HG03097 (cell line): ENCODE results near the gene VPS52.
A peak's percentile ranks its signal among the peaks of the same experiment; 100 is the strongest.

ENCODE experiments used
- ATAC-seq: cut with Tn5 transposase; IDR thresholded peaks from one replicate; pipeline ENCODE4 v1.9.1; 2021; ENCODE audit not compliant: unreplicated experiment, low FRiP score

The VPS52 gene, protein sequence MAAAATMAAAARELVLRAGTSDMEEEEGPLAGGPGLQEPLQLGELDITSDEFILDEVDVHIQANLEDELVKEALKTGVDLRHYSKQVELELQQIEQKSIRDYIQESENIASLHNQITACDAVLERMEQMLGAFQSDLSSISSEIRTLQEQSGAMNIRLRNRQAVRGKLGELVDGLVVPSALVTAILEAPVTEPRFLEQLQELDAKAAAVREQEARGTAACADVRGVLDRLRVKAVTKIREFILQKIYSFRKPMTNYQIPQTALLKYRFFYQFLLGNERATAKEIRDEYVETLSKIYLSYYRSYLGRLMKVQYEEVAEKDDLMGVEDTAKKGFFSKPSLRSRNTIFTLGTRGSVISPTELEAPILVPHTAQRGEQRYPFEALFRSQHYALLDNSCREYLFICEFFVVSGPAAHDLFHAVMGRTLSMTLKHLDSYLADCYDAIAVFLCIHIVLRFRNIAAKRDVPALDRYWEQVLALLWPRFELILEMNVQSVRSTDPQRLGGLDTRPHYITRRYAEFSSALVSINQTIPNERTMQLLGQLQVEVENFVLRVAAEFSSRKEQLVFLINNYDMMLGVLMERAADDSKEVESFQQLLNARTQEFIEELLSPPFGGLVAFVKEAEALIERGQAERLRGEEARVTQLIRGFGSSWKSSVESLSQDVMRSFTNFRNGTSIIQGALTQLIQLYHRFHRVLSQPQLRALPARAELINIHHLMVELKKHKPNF

DNA sequence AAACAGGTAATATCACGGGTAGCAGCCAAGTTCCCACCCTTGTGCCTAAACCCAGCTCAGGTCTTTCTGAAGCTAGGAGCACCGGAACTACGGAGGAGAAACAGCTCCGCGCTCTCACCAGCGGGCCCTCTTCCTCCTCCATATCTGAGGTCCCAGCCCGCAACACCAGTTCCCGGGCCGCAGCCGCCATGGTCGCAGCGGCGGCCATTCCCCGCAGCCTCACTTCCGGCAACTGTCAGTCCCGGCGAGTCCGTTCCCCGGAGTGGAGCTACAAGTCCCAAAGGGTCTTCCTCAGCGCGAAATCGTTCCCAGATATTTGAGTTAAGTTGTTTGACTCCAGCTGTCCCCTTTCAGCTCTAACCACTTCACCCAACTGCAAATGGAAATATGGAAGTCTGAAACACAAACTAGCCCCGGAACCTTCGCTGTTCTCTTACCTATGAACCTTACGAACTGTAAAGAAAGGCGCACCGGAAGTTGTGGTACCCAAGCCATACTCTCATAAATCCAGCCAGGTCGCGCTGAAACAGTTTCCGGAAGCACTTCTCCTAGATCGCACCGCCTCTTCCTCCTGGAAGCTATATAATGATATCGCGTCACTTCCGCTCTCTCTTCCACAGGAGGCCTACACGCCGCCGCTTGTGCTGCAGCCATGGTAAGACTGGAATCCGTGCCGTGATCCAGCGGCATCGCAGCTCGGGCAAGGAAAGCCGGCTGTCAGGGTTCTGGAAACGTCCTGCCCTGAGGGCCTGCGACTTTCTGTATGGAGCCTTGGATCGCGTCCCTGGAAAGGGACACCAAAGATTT, at the start of gene VPS52, which contains the start of gene RPS18:
VPS52 (minus strand) TSS at position 409 of the 807 bp plus-strand sequence; CDS start at position 208, 201 bp downstream.
RPS18 (plus strand) TSS at position 608 of the 807 bp plus-strand sequence; CDS start at position 653, 45 bp downstream.
- ATAC-seq = peak; percentile 79

DNA sequence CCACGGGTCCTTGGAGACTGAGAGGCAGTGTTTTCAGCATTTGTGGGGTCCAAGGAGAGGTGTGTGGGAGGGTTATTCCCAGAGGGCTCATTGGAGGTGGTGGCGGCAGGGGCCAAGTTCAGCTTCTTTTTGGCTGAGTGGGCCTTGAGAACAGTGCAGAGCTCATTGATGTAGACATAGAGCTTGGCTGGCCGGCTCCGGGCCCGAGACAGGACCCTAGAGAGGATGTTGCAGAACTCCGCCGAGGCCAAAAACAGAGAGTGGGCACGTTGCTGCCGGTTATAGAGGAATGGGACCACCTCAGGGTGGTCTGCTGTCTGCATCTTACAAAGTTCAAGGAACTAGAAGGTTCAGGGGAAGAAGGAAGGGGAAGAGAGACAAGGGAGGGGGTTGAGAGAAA, 49.6 kb upstream of the VPS52 start:
- no peak for ATAC-seq

DNA sequence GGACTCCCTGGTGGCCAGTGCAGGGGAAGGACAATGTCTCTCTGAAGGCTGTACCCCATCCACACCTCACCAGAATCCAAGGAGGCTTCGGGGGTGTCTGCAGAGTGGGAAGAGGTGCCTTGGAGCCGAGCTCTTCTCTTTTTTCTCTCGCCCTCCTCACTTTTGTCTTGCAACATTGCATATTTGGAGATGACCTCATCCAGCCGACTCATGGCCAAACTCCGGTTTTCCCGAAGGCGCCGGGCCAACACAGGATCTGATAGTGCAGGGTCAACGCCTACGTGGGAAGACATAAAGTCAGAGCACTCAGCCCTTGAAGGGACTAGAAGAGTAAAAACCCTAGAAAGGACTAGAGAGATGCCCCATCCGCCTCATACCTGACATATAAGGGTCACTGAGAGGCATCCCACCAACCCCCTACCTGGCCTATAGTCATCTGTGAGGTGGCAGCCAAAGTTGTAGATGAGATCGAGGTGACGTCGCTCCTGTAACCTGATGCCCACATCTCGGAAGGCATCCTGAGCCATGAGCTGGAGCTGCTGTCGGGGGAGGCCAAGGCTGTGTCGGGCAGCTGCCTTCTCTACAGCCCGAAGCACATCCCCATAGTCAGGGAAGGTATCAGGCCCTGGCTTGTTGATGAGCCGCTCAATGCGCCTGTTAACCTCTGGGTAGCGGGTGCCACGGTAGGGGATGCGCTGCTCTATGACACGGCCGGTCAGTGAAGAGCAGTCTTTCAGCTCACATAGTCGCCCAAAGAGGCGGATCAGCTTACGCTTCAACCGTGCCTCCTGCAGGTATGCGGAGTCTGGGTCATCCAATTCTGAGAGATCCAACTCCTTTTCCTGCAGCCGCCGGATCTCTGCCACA, 48.9 kb upstream of the VPS52 start:
- ATAC-seq = no peak

DNA sequence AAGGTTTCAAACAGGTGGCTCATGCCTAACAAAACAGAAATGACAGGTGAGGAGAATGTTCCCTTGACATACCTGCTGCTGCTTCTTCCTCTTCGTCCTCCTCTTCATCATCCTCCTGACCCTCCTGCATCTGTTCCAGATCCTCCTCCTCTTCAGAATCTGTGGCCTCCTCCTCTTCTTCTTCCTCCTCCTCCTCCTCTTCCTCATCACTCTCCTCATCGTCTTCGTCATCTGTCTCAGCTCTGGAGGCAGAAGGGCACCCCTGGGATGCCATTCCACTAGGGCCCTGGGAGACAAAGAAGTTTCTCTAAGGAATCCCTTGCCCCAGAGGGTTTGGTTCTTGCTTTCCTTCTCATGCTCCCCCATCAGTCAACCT, 48.3 kb upstream of the VPS52 start:
- ATAC-seq = no peak

GRCh38 chr6:33318426-33319073, 46.9 kb upstream of the VPS52 start:
- ATAC-seq = no peak

GRCh38 chr6:33317669-33318425, 46.2 kb upstream of the VPS52 start, which contains the start of gene ZBTB22:
ZBTB22 (minus strand) TSS chr6:33317744; CDS start chr6:33316916, 828 bp downstream.
- peak; percentile 40 for ATAC-seq

DNA sequence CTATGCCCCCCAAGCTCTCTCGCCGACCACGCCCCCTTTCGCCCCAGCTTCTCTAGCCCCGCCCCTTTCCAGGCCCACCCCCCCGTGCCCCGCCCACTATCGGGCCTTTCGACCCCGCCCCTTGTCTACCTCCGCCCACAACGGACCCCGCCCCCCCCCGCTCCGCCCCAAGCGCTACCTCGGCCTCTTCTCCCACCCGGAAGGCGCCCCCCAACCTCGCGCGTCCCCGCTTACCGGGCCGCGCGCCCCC, 45.7 kb upstream of the VPS52 start:
- ATAC-seq = no peak

GRCh38 chr6:33316603-33317418, 45.1 kb upstream of the VPS52 start:
- no peak for ATAC-seq

- no peak for ATAC-seq
Measured at GRCh38 chr6:33315793-33316602, 44.3 kb upstream of the VPS52 start.

DNA sequence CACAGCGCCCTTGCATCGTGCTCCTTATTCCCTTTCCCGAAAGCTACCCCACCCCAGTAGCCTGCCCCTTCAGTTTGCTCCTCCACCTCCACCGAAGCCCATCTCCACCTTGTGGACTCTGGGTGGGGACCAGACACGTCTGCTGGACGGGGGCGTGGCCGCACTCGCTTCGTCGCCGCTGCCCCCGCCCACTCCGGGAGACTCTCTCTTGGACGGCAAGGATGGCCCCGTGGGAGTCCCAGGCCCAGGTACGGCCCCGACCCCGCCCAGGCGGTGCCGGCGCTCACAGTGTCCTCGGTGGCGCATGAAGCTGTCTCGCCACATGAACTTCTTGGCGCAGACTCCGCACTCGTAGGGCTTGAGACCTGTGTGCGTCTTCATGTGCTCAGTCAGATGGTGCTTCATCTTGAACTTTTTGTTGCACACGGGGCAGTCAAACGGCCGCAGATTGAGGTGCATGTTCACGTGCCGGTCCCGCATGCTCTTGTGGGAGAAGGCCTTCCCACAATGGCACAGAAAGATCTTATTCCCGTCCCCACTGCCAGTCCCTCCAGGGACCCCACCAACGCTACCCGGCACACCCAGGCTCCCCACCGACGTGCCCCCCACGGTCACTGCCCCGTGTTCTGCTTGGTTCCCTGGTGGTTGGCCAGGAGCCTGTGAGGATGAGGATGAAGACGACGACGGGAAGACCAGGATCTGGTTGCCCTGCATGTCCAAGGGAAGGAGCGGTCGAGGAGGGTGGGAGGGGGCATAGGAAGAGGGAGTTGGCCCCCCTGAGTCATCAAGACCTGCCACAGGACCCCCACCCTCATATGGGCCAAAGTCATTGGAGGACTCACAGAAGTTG, 43.5 kb upstream of the VPS52 start:
- ATAC-seq = no peak

DNA sequence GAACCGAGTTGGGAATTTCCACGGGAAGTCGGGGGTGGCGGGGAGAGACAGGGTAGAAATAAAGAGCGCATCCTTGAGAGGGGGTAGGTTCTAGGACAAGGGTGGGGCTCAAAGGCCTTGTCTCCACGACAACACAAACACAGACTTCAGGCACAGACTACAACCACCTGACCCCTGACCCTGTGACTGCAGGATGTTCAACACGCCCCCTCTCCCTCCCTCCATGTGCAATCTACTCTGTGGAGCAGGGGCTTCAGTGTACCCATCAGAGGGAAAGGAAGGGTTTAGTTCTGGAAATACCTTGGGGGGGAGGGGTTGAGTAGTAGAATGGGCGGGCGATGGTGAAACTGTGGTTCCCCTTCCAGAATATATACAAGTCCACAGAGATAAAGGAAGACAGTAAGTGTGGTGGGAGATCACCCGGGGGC, 42.9 kb upstream of the VPS52 start:
- ATAC-seq = no peak

GRCh38 chr6:33313709-33314514, 42.2 kb upstream of the VPS52 start, which contains the start of gene TAPBP:
TAPBP (minus strand) TSS chr6:33314078; CDS start chr6:33314041, 37 bp downstream.
- peak; percentile 39 for ATAC-seq

DNA sequence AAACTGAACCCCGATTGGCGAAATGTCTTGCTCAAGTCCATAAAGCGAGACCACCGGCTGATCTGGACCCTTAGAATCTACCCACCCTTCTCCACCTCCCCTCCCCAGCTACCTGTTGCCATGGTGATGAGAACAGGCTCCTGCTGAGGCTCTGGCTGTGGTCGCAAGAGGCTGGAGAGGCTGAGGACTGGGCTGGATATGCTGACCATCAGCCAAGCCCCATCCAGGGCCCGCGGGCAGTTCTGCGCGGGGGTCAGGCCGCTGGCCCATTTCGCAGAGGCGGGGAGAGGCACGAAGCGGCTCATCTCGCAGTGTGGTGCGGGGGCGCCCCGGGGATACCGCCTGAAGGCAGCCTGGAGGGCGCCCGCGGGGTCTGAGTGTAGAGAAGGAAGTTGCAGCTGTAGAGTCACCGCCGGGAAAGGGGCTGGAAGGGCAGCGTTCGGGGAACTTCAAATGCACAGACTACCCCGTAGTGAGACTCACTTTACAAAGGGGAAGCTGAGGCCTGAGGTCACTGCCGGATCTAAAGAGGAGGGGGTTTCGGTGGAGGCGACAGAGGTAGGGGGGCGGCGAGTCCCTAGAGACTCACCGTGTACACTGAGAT, 41.5 kb upstream of the VPS52 start:
- ATAC-seq = no peak

DNA sequence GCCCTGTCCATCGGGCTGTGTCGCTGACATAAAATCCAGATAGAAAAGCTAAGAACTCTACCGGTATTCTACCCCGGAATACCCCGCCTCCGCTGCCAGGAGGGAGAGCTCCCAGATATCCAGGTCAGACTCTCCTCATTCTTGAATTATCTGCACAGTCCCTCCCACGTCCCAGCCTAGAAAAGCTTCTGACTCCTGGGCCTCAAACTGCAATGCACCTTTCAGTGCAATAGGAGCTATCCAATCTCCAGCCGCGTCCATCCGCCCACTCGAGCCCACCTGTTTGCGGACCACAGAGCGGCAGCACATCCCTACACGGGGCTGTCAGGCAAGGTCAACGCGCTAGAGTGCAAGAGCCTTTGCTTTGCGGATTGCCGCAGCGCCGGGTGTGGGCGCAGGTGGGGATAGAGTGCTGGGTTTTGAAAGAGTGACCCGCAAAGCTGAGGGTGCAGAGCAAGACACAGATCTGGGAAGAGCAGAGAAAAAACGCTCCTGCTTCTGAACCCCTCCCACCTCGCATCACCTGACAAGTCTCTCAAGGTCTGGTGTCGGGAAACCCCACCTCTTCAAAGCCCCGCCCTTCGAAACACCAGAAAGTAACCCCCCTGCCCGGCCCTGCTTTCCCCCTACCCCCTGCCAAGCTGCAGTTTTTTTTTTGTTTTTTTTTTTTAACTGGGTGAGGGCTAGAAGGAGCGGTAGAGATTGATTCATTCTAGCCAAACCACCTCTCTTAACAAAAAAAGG, 40.9 kb upstream of the VPS52 start:
- ATAC-seq = no peak
